IPS DF 19.7 (cell line): Measurements from ENCODE around the gene ZDHHC11.

Experiments used
- DNase-seq: peaks from one replicate; pipeline ENCODE4 v3.0.0-alpha.2; 2013; ENCODE audit warnings: low read depth, low spot score

Gene ZDHHC11

GRCh38 chr5:850511-851006 lies at the start of gene ZDHHC11:
Gene ZDHHC11, minus strand, starts transcription at chr5:850986. Its CDS starts 384 bp downstream, at chr5:850602.
- DNase-seq, result no peak

GRCh38 chr5:893711-894110 lies 42.9 kb upstream of the ZDHHC11 start:
- DNase-seq, result no peak

- no peak for DNase-seq
Measured at GRCh38 chr5:893137-893506, 42.3 kb upstream of the ZDHHC11 start.

GRCh38 chr5:892394-893136 lies 41.8 kb upstream of the ZDHHC11 start, which contains the start of the genes BRD9 and TRIP13:
Gene BRD9, minus strand, starts transcription at chr5:892801. Its CDS starts 144 bp downstream, at chr5:892657.
Gene TRIP13, plus strand, starts transcription at chr5:892884. Its CDS starts 115 bp downstream, at chr5:892999.
- peak; percentile 17 for DNase-seq

GRCh38 chr5:891837-892393 lies 41.1 kb upstream of the ZDHHC11 start:
- no peak for DNase-seq

- no peak for DNase-seq
Measured at GRCh38 chr5:891117-891836, 40.5 kb upstream of the ZDHHC11 start.

GRCh38 chr5:889075-889710 lies 38.4 kb upstream of the ZDHHC11 start:
- DNase-seq, result no peak

GRCh38 chr5:888638-889035 lies 37.9 kb upstream of the ZDHHC11 start:
- DNase-seq, result no peak

GRCh38 chr5:887947-888637 lies 37.3 kb upstream of the ZDHHC11 start:
- no peak for DNase-seq

- no peak for DNase-seq
Measured at GRCh38 chr5:886716-887325, 36.0 kb upstream of the ZDHHC11 start.

GRCh38 chr5:886036-886435 lies 35.2 kb upstream of the ZDHHC11 start:
- DNase-seq, result no peak

GRCh38 chr5:885529-885928 lies 34.7 kb upstream of the ZDHHC11 start:
- DNase-seq, result no peak

- no peak for DNase-seq
Measured at GRCh38 chr5:885127-885442, 34.3 kb upstream of the ZDHHC11 start.

GRCh38 chr5:884345-885126 lies 33.8 kb upstream of the ZDHHC11 start:
- DNase-seq, result no peak

GRCh38 chr5:883475-884181 lies 32.8 kb upstream of the ZDHHC11 start:
- no peak for DNase-seq

- DNase-seq, result no peak
Measured at GRCh38 chr5:882253-883183, 31.7 kb upstream of the ZDHHC11 start.

GRCh38 chr5:881551-881935 lies 30.8 kb upstream of the ZDHHC11 start:
- no peak for DNase-seq

GRCh38 chr5:880816-881550 lies 30.2 kb upstream of the ZDHHC11 start:
- no peak for DNase-seq
